Tibial nerve (tissue), 4 donors: ENCODE measurements around the gene LGI1. TPM values are rescaled to one million over a fixed set of nuclear protein-coding genes. Genes with fewer than 3 reads are reported as not detected.

Source experiments
- DNase-seq, 2 donors: peaks; one replicate each; pipeline ENCODE4 v3.0.0-alpha.2; 2019; ENCODE audit warnings: low spot score in 2 of 2
- H3K27ac ChIP-seq, 4 donors: fragments of 200-600 bp; sonication (generic) in 3 of 4; one replicate each; pipeline ENCODE4 v1.5.1; 2017 to 2019; ENCODE audit warnings: mild to moderate bottlenecking in 1 of 4
- H3K27me3 ChIP-seq, 2 donors: fragments of 200-600 bp; sonication (generic) in 1 of 2; one replicate each; pipeline versions ENCODE4 v1.5.1 to v1.6.0; 2017 to 2019
- H3K36me3 ChIP-seq, 3 donors: fragments of 200-600 bp; sonication (generic); one replicate each; pipeline ENCODE4 v1.5.1; 2018 to 2019
- H3K4me1 ChIP-seq, 4 donors: fragments of 200-600 bp; sonication (generic) in 3 of 4; one replicate each; pipeline ENCODE4 v1.5.1; 2017 to 2019
- H3K4me3 ChIP-seq, 4 donors: fragments of 200-600 bp; sonication (generic) in 3 of 4; one replicate each; pipeline ENCODE4 v1.5.1; 2017 to 2019; ENCODE audit warnings: mild to moderate bottlenecking in 1 of 4, moderate library complexity in 1 of 4
- H3K9me3 ChIP-seq, 4 donors: fragments of 200-600 bp; sonication (generic) in 3 of 4; one replicate each; pipeline ENCODE4 v1.5.1; 2017 to 2019
- EP300 ChIP-seq, 2 donors: sonication (generic); formaldehyde crosslinking; IDR thresholded peaks; one replicate each; pipeline ENCODE4 v1.6.1; 2017; ENCODE audit warnings: antibody characterized with exemption in 2 of 2, mild to moderate bottlenecking in 1 of 2
- POLR2A ChIP-seq, 2 donors: fragments of 450-650 bp; IDR thresholded peaks; one replicate each; pipeline ENCODE4 v1.6.1; 2017; ENCODE audit warnings: antibody characterized with exemption in 2 of 2, mild to moderate bottlenecking in 2 of 2, moderate library complexity in 2 of 2
- WGBS, 2 donors: methylation state at CpG; one replicate each; pipeline ENCODE4 v1.1.5; 2018; 5-methylcytosine and 5-hydroxymethylcytosine counted together
- total RNA-seq, 4 donors: library from RNA; depleted of rRNA; stranded (reverse); fragments of >200 nt; gene quantifications; one replicate each; pipeline ENCODE4 v1.1.0, GENCODE V29; 2016
- TF ChIP-seq, protein P1 (sequence below), 5 experiments: fragments of 200-600 bp in 3 of 5; fragments of 450-650 bp in 2 of 5; sonication (generic) in 3 of 5; IDR thresholded peaks; one replicate each; pipeline ENCODE4 v1.5.1; 2016 to 2019; ENCODE audit warnings: antibody characterized with exemption in 5 of 5, mild to moderate bottlenecking in 3 of 5, moderate library complexity in 2 of 5

LGI1 gene
- total RNA-seq, 4 donors from 2014 or later, result 8.4 to 21.0 (median 14.1) TPM

DNA sequence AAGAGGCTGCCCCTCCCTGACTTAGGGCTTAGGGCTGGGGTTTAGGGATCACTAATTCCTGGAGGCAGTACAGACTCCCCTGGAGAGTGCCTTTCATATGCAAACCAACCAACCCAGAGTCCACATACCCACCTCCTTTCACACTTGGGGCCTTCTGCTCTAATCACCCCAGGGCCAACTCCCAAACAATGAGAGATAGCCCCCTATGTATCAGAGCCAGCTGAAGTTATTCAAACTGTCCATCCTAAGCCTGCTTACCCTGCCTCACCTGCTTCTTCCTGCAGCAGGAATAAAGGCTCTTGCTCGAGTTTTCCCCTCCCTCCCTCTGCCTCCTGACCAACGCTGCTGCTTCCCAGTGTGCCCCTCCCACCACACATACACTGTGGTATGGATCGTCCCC is 84.2 kb downstream of the LGI1 start:
- no peaks in the 10 kb centered on the region for H3K4me1 ChIP-seq
- no peaks in the 10 kb centered on the region for H3K36me3 ChIP-seq
- H3K9me3 ChIP-seq, result no peaks in the 10 kb centered on the region
- TF ChIP-seq POLR2A (IDR thresholded peaks at IDR 0.05) (no peak), EP300 (IDR thresholded peaks at IDR 0.05) (no peak)
- TF ChIP-seq, protein P1, sequence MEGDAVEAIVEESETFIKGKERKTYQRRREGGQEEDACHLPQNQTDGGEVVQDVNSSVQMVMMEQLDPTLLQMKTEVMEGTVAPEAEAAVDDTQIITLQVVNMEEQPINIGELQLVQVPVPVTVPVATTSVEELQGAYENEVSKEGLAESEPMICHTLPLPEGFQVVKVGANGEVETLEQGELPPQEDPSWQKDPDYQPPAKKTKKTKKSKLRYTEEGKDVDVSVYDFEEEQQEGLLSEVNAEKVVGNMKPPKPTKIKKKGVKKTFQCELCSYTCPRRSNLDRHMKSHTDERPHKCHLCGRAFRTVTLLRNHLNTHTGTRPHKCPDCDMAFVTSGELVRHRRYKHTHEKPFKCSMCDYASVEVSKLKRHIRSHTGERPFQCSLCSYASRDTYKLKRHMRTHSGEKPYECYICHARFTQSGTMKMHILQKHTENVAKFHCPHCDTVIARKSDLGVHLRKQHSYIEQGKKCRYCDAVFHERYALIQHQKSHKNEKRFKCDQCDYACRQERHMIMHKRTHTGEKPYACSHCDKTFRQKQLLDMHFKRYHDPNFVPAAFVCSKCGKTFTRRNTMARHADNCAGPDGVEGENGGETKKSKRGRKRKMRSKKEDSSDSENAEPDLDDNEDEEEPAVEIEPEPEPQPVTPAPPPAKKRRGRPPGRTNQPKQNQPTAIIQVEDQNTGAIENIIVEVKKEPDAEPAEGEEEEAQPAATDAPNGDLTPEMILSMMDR (IDR thresholded peaks at IDR 0.05), result no peak
- no peak overlapping the region for H3K27ac ChIP-seq
- no peak overlapping the region for H3K4me3 ChIP-seq
- H3K27me3 ChIP-seq, result no peaks in the 10 kb centered on the region
- no peak for DNase-seq
- WGBS, 2 donors, result 34 to 46% methylated on average over 3 of the region's 3 CpGs

DNA sequence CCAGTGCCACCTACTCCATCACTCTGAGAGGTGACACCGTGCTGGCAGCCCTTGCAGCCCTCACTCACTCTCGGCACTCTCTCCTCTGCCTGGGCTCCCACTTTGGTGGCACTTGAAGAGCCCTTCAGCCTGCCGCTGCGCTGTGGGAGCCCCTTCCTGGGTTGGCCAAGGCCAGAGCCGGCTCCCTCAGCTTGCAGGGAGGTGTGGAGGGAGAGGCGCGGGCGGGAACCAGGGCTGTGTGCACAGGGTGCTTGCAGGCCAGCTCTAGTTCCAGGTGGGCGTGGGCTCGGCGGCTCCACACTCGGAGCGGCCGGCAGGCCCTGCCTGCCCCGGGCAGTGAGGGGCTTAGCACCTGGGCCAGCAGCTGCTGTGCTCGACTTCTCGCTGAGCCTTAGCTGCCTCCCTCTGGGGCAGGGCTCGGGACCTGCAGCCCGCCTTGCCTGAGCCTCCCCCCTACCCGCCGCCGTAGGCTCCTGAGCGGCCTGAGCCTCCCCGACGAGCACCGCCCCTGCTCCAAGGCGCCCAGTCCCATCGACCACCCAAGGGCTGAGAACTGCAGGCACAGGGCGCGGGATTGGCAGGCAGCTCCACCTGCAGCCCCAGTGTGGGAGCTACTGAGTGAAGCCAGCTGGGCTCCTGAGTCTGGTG is 87.4 kb downstream of the LGI1 start:
- 90 to 93% methylated on average over 8 to 29 of the region's 30 CpGs for WGBS, 2 donors
- H3K27ac ChIP-seq, result no peak overlapping the region

More for the DNA sequence above, 87.4 kb downstream of the LGI1 start:
- Histone ChIP-seq H3K36me3 (no peaks in the 10 kb centered on the region), H3K9me3 (no peaks in the 10 kb centered on the region), H3K4me1 (no peaks in the 10 kb centered on the region), H3K27me3 (no peaks in the 10 kb centered on the region), H3K4me3 (no peak overlapping the region)
- no peak for DNase-seq
- TF ChIP-seq, protein P1 (IDR thresholded peaks at IDR 0.05), result no peak
- TF ChIP-seq POLR2A (IDR thresholded peaks at IDR 0.05) (no peak), EP300 (IDR thresholded peaks at IDR 0.05) (no peak)

Other genes with a start within 250 kb of the LGI1 start
- gene FFAR4, start 191.3 kb upstream of the LGI1 start, total RNA-seq, result 1 to 10 TPM in 2 of 4 donors, under 1 TPM in 2; 0.39 to 1.5 (median 0.97) TPM
- gene RBP4, start 156.7 kb upstream of the LGI1 start, total RNA-seq, result 100 to 1,000 TPM in 3 of 4 donors, 10 to 100 TPM in 1; 92.0 to 127 (median 119) TPM
- not detected for gene PDE6C, start 145.4 kb upstream of the LGI1 start, total RNA-seq
- gene FRA10AC1, start 55.3 kb upstream of the LGI1 start, total RNA-seq, result 10 to 100 TPM; 14.1 to 25.5 (median 16.1) TPM
- gene SLC35G1, start 136.0 kb downstream of the LGI1 start, total RNA-seq, result 1 to 10 TPM; 2.5 to 7.5 (median 4.3) TPM
- 10 to 100 TPM; 16.3 to 30.6 (median 22.7) TPM for gene PLCE1, start 236.0 kb downstream of the LGI1 start, total RNA-seq